Keratinocyte (primary cell): ENCODE data around the gene SLC7A6.

ENCODE experiments used
- EZH2 ChIP-seq: IDR thresholded peaks from one replicate; pipeline ENCODE4 v1.6.1; 2012; ENCODE audit warnings: inconsistent platforms, mild to moderate bottlenecking, low read length, moderate library complexity
- TF ChIP-seq, protein P1 (sequence below), 3 experiments: IDR thresholded peaks in 1 of 3; conservative IDR thresholded peaks in 1 of 3; optimal IDR thresholded peaks in 1 of 3; 2 replicates in 2 of 3; 3 replicates in 1 of 3; pipeline versions ENCODE3 to v1.5.1; 2011; ENCODE audit warnings: low read length in 3 of 3, mild to moderate bottlenecking in 3 of 3, moderate library complexity in 2 of 3, control low read depth in 1 of 3, inconsistent platforms in 1 of 3; ENCODE audit not compliant: insufficient read depth in 2 of 3; ENCODE audit errors: extremely low read depth in 1 of 3

DNA sequence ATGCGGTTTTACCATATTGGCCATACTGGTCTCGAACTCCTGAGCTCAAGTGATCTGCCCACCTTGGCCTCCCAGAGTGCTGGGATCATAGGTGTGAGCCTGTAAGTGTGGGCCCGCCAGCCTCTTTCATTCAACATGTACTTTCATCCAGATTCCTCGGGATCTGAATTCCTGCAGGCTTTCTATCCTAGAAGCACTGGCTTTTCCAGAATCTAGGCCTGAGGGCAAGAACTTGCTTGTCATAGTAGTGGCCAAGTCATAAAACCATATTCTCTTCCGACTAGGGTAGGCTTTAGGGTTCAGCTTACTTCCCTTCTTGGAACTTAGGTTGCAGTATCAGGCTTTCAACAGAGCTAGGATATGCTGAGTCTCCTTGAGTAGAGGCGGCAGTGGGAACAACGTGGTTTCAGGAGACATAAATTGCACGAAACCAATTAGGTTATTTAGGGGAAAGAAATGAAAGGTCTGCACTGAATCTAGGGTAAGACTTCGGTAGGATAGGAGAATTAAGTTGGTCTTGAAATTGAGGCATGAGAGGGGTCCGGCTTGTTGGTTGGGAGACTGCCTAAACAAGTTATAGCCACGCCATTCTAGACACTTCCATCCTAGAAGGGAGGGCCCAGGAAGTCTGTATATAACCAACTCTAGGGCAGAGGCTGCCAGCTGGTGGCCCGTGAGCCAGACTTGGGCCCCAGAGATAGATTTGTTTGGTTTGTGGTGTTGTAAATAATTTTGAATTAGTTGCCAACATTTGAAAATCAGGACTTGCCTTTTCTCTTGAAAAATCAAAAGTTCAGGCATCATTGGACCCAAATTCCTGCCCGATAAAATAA, 15.6 kb downstream of the SLC7A6 start:
- TF ChIP-seq, protein P1, sequence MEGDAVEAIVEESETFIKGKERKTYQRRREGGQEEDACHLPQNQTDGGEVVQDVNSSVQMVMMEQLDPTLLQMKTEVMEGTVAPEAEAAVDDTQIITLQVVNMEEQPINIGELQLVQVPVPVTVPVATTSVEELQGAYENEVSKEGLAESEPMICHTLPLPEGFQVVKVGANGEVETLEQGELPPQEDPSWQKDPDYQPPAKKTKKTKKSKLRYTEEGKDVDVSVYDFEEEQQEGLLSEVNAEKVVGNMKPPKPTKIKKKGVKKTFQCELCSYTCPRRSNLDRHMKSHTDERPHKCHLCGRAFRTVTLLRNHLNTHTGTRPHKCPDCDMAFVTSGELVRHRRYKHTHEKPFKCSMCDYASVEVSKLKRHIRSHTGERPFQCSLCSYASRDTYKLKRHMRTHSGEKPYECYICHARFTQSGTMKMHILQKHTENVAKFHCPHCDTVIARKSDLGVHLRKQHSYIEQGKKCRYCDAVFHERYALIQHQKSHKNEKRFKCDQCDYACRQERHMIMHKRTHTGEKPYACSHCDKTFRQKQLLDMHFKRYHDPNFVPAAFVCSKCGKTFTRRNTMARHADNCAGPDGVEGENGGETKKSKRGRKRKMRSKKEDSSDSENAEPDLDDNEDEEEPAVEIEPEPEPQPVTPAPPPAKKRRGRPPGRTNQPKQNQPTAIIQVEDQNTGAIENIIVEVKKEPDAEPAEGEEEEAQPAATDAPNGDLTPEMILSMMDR (optimal IDR thresholded peaks at IDR 0.05 in 1 of 3, IDR thresholded peaks at IDR 0.05 in 1 of 3, conservative IDR thresholded peaks at IDR 0.05 in 1 of 3; ENCODE audit: extremely low read depth in 1 of 3, insufficient read depth in 2 of 3, low read length in 3 of 3) = no peak
- TF ChIP-seq EZH2 = no peak
